ENCODE results near the gene CYTL1. TPM values are rescaled to one million over a fixed set of nuclear protein-coding genes. Genes with fewer than 3 reads are reported as not detected.

Gene CYTL1
- polyA plus RNA-seq, 1 donor (not counting 4 experiments of a cell fraction or from before 2014, with no cell fraction given), result 0.30 TPM

DNA sequence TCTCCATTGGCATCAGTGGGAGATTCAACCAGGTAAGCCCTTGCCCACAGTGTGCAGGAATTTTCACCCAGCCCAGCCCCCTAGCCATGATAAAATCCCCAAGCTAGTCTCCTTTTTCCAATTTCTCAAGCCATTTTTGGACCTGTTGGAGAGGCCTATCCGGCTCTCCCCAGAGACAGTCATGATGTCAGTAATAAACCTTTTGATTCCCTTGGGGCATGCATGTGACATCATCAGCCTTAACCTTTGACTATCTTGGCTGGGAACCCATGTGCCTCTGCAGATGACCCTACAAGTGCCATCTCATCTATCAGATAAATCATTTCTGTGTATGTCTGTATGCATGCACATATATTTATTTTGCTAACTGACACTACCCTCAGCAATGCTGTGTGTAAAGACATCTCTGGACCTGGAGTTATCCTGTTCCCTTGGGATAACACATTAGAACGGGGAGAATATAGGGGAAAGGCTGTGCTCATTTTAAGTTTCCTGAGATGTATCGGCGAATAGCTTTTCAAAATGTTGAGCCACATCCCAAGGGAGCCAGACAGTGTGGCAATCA is 51.0 kb downstream of the CYTL1 start:
- no peaks in the 10 kb centered on the region for H3K79me2 ChIP-seq (ENCODE audit: control insufficient read depth, insufficient read depth, low read length)
- no peaks in the 10 kb centered on the region for H3K9me1 ChIP-seq (ENCODE audit: control insufficient read depth, extremely low read depth, insufficient read depth, low read length)
- H3K4me2 ChIP-seq (ENCODE audit: control insufficient read depth, extremely low read depth, insufficient read depth, low read depth, low read length), result no peak overlapping the region
- FAIRE-seq, result no peak
- H4K20me1 ChIP-seq (ENCODE audit: control insufficient read depth, extremely low read depth, insufficient read depth, low read length), result no peaks in the 10 kb centered on the region
- H3K9me3 ChIP-seq (ENCODE audit: control insufficient read depth, low read depth, low read length), result no peaks in the 10 kb centered on the region
- dilution Hi-C loops (cut with MboI; ENCODE audit: extremely low pct_ligation_motif_present, low sequenced_read_pairs), result no loop called here
- no peaks in the 10 kb centered on the region for H3K4me1 ChIP-seq (ENCODE audit: control insufficient read depth, extremely low read depth, insufficient read depth, low read length)
- no peak overlapping the region for H3K27ac ChIP-seq (ENCODE audit: control insufficient read depth, insufficient read depth, low read length)
- no peaks in the 10 kb centered on the region for H3K36me3 ChIP-seq (ENCODE audit: control insufficient read depth in 2 of 2, extremely low read depth in 1 of 2, insufficient read depth in 2 of 2, low read length in 2 of 2)
- peaks cover 4% of the 10 kb centered on the region for H3K27me3 ChIP-seq (ENCODE audit: control insufficient read depth, extremely low read depth, insufficient read depth, low read length)
- no peak overlapping the region for H3K4me3 ChIP-seq (ENCODE audit: control insufficient read depth in 2 of 3, extremely low read depth in 1 of 3, insufficient read depth in 2 of 3, low read depth in 1 of 3, low read length in 3 of 3)
- no peak overlapping the region for H3K9ac ChIP-seq (ENCODE audit: control insufficient read depth, extremely low read depth, insufficient read depth, low read length)
- no peak overlapping the region for H2AFZ ChIP-seq (ENCODE audit: control insufficient read depth, low read length)
- no peak for DNase-seq (ENCODE audit: low read depth, low spot score)
- TF ChIP-seq EZH2 (IDR thresholded peaks at IDR 0.05; ENCODE audit: low read length), result no peak
- TF ChIP-seq, protein P1, sequence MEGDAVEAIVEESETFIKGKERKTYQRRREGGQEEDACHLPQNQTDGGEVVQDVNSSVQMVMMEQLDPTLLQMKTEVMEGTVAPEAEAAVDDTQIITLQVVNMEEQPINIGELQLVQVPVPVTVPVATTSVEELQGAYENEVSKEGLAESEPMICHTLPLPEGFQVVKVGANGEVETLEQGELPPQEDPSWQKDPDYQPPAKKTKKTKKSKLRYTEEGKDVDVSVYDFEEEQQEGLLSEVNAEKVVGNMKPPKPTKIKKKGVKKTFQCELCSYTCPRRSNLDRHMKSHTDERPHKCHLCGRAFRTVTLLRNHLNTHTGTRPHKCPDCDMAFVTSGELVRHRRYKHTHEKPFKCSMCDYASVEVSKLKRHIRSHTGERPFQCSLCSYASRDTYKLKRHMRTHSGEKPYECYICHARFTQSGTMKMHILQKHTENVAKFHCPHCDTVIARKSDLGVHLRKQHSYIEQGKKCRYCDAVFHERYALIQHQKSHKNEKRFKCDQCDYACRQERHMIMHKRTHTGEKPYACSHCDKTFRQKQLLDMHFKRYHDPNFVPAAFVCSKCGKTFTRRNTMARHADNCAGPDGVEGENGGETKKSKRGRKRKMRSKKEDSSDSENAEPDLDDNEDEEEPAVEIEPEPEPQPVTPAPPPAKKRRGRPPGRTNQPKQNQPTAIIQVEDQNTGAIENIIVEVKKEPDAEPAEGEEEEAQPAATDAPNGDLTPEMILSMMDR (optimal IDR thresholded peaks at IDR 0.05 in 1 of 3, IDR thresholded peaks at IDR 0.05 in 1 of 3, conservative IDR thresholded peaks at IDR 0.05 in 1 of 3; ENCODE audit: extremely low read depth in 1 of 3, insufficient read depth in 2 of 3, low read length in 3 of 3), result no peak

Other genes starting within 250 kb of the CYTL1 start
- 0.06 to 0.10 TPM in 2 of 3 replicates, not detected in the other for gene MSX1, start 159.8 kb downstream of the CYTL1 start, polyA plus RNA-seq
- 1.4 to 6.7 TPM (median 3.4 TPM) in 3 replicates for gene STK32B, start 32.0 kb upstream of the CYTL1 start, polyA plus RNA-seq